Thyroid gland (tissue), 4 donors: ENCODE measurements around the gene AADACL4. TPM values are rescaled to one million over a fixed set of nuclear protein-coding genes. Genes with fewer than 3 reads are reported as not detected.

ENCODE experiments used
- DNase-seq, 2 donors: peaks; one replicate each; pipeline ENCODE4 v3.0.0-alpha.2; 2019
- H3K27ac ChIP-seq, 3 donors: fragments of 200-600 bp; sonication (generic); 1 replicate in 2 of 3; 2 replicates in 1 of 3; pipeline ENCODE4 v1.5.1; 2016 to 2019; ENCODE audit warnings: mild to moderate bottlenecking in 1 of 3, moderate library complexity in 1 of 3
- H3K27me3 ChIP-seq: fragments of 200-600 bp; sonication (generic); one replicate; pipeline ENCODE4 v1.5.1; 2019
- H3K36me3 ChIP-seq, 2 donors: fragments of 200-600 bp; sonication (generic); one replicate each; pipeline ENCODE4 v1.5.1; 2016 to 2019
- H3K4me1 ChIP-seq, 2 donors: fragments of 200-600 bp; sonication (generic); one replicate each; pipeline ENCODE4 v1.5.1; 2017 to 2019
- H3K4me3 ChIP-seq, 3 donors: fragments of 200-600 bp; sonication (generic); replicated peaks in 1 of 3; 1 replicate in 2 of 3; 2 replicates in 1 of 3; pipeline ENCODE4 v1.5.1; 2016; ENCODE audit warnings: mild to moderate bottlenecking in 1 of 3
- H3K9me3 ChIP-seq: fragments of 200-600 bp; sonication (generic); one replicate; pipeline ENCODE4 v1.5.1; 2017
- POLR2A ChIP-seq, 2 donors: fragments of 450-650 bp; IDR thresholded peaks; one replicate each; pipeline ENCODE4 v1.6.1; 2017; ENCODE audit warnings: antibody characterized with exemption in 2 of 2, mild to moderate bottlenecking in 2 of 2, moderate library complexity in 1 of 2
- WGBS, 2 donors: methylation state at CpG; one replicate each; pipeline ENCODE4 v1.1.5; 2017; 5-methylcytosine and 5-hydroxymethylcytosine counted together
- intact Hi-C: fragments of 100-400 bp; cut with DNase I; formaldehyde crosslinking; loops from one replicate; pipeline ENCODE4 v1.15.1; 2023
- total RNA-seq, 4 donors: library from RNA; depleted of rRNA; stranded (reverse); fragments of >200 nt; gene quantifications; one replicate each; pipeline ENCODE4 v1.2.3, GENCODE V29; 2016
- TF ChIP-seq, protein P1 (sequence below), 6 experiments: fragments of 200-600 bp in 3 of 6; fragments of 450-650 bp in 3 of 6; sonication (generic) in 3 of 6; IDR thresholded peaks; one replicate each; pipeline ENCODE4 v1.5.1; 2016 to 2019; ENCODE audit warnings: antibody characterized with exemption in 6 of 6, mild to moderate bottlenecking in 2 of 6, inconsistent platforms in 1 of 6, moderate library complexity in 1 of 6

AADACL4 gene
- total RNA-seq, 4 donors from 2014 or later: not detected

DNA sequence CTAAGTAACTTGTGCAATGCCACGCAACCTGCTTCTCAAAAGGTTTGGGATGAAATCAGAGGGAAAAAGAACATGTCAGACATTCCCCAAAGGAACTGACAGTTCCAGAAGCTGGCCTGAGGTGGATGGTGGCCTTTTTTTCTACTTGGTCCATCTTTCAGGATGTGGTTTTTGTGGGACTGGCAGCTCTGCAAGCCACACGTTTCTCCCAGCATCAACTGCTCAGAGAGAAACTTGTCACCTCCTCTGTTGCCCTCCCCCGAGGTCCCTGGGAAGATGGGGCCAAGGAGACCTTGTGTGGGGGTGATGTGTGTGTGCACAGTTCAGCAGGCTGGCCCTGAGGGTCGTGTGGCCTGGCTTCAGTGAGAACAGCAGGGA is 23.4 kb upstream of the AADACL4 start:
- no peaks in the 10 kb centered on the region for H3K9me3 ChIP-seq
- H3K4me3 ChIP-seq: no peak overlapping the region
- no peak for DNase-seq
- 50 to 70% methylated on average over 4 of the region's 4 CpGs for WGBS, 2 donors
- peak overlapping the region; percentile 8 to 99 (median 99) for H3K27ac ChIP-seq
- peaks cover 49 to 50% of the 10 kb centered on the region in 2 donors for H3K4me1 ChIP-seq
- intact Hi-C loops: loop anchor here (5.0 kb wide), 1 partner anchor 308 kb away; no protein-coding TSS in a partner anchor
- H3K27me3 ChIP-seq: no peaks in the 10 kb centered on the region
- no peak for TF ChIP-seq POLR2A (IDR thresholded peaks at IDR 0.05)
- TF ChIP-seq, protein P1, sequence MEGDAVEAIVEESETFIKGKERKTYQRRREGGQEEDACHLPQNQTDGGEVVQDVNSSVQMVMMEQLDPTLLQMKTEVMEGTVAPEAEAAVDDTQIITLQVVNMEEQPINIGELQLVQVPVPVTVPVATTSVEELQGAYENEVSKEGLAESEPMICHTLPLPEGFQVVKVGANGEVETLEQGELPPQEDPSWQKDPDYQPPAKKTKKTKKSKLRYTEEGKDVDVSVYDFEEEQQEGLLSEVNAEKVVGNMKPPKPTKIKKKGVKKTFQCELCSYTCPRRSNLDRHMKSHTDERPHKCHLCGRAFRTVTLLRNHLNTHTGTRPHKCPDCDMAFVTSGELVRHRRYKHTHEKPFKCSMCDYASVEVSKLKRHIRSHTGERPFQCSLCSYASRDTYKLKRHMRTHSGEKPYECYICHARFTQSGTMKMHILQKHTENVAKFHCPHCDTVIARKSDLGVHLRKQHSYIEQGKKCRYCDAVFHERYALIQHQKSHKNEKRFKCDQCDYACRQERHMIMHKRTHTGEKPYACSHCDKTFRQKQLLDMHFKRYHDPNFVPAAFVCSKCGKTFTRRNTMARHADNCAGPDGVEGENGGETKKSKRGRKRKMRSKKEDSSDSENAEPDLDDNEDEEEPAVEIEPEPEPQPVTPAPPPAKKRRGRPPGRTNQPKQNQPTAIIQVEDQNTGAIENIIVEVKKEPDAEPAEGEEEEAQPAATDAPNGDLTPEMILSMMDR (IDR thresholded peaks at IDR 0.05): no peak
- H3K36me3 ChIP-seq: no peaks in the 10 kb centered on the region

DNA sequence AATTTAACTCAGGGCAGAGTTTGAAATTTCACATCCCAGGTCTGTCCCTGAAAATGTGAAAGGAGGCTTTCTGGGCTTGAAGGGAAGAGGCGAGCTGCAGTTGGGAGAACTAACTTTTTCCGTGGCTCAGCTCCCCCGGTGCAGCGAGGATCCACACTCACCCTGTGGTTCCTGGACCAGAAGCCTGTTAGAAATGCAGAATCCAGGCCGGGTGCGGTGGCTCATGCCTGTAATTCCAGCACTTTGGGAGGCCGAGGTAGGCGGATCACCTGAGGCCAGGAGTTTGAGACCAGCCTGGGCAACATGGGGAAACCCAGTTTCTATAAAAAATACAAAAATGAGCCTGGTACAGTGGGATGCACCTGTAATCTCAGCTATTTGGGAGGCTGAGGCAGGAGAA is 23.0 kb upstream of the AADACL4 start:
- no peak for DNase-seq
- intact Hi-C loops: loop anchor here (5.0 kb wide), 1 partner anchor 309 kb away; no protein-coding TSS in a partner anchor
- WGBS, 2 donors: 86 to 100% methylated on average over 3 to 8 of the region's 8 CpGs
- H3K27ac ChIP-seq: peak overlapping the region; percentile 91 to 99 (median 99)
- H3K4me1 ChIP-seq: peaks cover 46 to 50% of the 10 kb centered on the region in 2 donors
- TF ChIP-seq POLR2A (IDR thresholded peaks at IDR 0.05): no peak
- TF ChIP-seq, protein P1 (IDR thresholded peaks at IDR 0.05): no peak
- H3K4me3 ChIP-seq: no peak overlapping the region
- no peaks in the 10 kb centered on the region for H3K9me3 ChIP-seq
- no peaks in the 10 kb centered on the region for H3K36me3 ChIP-seq
- H3K27me3 ChIP-seq: no peaks in the 10 kb centered on the region

DNA sequence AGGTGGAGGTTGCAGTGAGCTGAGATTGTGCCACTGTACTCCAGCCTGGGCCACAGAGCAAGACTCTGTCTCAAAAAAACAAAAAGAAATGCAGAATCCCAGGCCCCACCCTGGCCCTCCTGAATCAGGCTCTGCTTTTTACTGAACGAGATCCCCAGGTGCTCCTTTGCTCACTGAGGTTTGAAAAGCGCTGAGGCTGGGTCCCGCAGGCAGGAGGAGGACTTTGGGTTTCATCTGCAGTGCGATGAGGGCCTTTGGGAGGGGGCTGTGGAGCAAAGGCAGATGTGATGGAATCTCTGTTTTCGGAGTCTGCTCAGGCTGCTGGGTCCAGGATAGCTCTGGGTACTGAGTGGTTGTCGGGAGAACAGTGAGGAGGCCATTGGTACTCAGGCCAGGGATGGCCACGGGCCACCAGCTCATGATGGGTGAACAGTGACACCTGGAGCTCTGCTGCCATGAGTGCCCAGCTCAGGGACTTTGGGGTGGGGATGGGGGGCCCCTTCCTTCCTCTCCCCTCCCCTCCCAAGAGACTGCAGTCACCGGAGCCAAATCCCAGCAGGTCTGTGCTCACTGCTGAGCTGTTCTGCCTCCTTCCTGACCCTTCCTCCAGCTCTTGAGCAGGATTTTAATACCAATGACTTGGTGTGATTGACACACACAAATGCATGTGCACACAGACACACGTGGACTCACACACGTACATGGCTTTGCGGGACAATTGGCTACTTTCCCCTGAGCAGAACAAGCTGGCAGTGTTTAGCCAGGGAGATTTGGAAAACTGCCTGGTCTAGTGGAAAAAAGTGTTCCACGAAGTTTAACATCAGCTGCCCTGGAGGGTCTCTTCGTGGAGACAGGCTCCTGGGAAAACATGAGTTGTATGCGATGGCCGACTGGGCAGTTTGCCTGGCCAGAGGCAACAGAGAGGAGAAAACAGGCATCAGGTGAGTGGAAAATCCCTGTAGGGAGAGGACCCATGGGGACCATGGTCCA is 22.2 kb upstream of the AADACL4 start:
- intact Hi-C loops: loop anchor here (5.0 kb wide), 1 partner anchor 309 kb away; no protein-coding TSS in a partner anchor
- peak; percentile 92 to 93 for DNase-seq
- peaks cover 46 to 50% of the 10 kb centered on the region in 2 donors for H3K4me1 ChIP-seq
- H3K27me3 ChIP-seq: no peaks in the 10 kb centered on the region
- no peak overlapping the region for H3K4me3 ChIP-seq
- H3K9me3 ChIP-seq: no peaks in the 10 kb centered on the region
- WGBS, 2 donors: 25 to 33% methylated on average over 13 to 14 of the region's 15 CpGs
- H3K27ac ChIP-seq: peak overlapping the region; percentile 91 to 99 (median 99)
- TF ChIP-seq, protein P1 (IDR thresholded peaks at IDR 0.05): no peak
- TF ChIP-seq POLR2A (IDR thresholded peaks at IDR 0.05): peak in 1 of 2 donors; percentile 9
- no peaks in the 10 kb centered on the region for H3K36me3 ChIP-seq

DNA sequence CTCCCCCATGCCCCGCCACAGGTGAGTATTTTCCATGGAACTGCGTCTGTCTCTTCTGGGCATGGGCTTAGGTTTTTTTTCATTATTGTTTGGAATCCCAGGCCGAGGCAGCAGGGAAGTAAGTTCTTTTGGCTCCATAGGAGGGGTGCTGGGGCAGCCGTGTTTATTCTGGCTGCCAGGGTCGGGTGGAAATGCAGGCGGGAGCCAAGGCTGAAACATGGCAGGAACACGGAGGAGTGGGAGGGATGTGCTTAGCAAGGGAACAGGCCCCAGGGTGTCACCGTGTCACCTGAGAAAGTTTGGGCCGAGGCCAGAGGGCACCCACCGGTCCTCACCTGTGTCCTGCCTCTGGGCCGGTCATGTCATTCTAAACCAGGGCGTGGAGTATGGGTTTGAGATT is 21.4 kb upstream of the AADACL4 start:
- no peaks in the 10 kb centered on the region for H3K9me3 ChIP-seq
- 18 to 41% methylated on average over 9 to 12 of the region's 12 CpGs for WGBS, 2 donors
- DNase-seq: peak; percentile 80 to 84
- H3K4me1 ChIP-seq: peaks cover 46 to 50% of the 10 kb centered on the region in 2 donors
- no peak overlapping the region for H3K4me3 ChIP-seq
- H3K27me3 ChIP-seq: no peaks in the 10 kb centered on the region
- intact Hi-C loops: loop anchor here (5.0 kb wide), 1 partner anchor 310 kb away; no protein-coding TSS in a partner anchor
- no peak for TF ChIP-seq POLR2A (IDR thresholded peaks at IDR 0.05)
- TF ChIP-seq, protein P1 (IDR thresholded peaks at IDR 0.05): no peak
- peak overlapping the region; percentile 91 to 99 (median 99) for H3K27ac ChIP-seq
- H3K36me3 ChIP-seq: no peaks in the 10 kb centered on the region

DNA sequence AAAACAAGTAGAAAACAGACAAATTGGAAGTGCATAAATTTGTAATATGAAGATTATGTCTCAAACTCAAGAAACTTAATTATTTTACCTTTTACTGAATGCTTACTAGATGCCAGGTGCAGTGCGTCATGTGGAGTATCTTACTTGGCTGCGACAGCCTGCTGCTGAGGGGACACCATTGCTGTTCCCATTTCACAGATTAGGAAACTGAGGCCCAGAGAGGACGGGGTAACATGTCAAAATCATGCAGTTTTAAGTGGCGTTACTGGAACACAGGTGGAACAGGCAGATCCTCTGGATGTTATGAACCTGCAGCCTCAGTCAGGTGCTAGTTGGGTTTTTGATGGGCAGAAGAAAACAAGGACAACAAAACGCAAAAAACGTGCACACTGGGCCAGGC is 18.6 kb upstream of the AADACL4 start:
- Histone ChIP-seq H3K4me1 (peaks cover 33 to 35% of the 10 kb centered on the region in 2 donors), H3K4me3 (no peak overlapping the region), H3K27me3 (no peaks in the 10 kb centered on the region), H3K27ac (no peak overlapping the region), H3K9me3 (no peaks in the 10 kb centered on the region), H3K36me3 (no peaks in the 10 kb centered on the region)
- 90 to 91% methylated on average over 6 of the region's 6 CpGs for WGBS, 2 donors
- intact Hi-C loops: no loop called here
- DNase-seq: no peak
- no peak for TF ChIP-seq POLR2A (IDR thresholded peaks at IDR 0.05)
- TF ChIP-seq, protein P1 (IDR thresholded peaks at IDR 0.05): no peak
